HCT116 (cell line): Measurements from ENCODE around the gene MKNK1. TPM values are rescaled to one million over a fixed set of nuclear protein-coding genes. Genes with fewer than 3 reads are reported as not detected.

Experiments used
- ATAC-seq: fragments of 200-7000 bp; cut with Tn5 transposase; 2 replicates; pipeline ENCODE4 v1.9.1; 2020; ENCODE audit warnings: mild to moderate bottlenecking, moderate library complexity
- BruUV-seq: library from RNA; stranded (reverse); fragments of 400-500 nt; replicated peaks from 2 replicates; lab custom pipeline; 2021; lab: Mats Ljungman, UMichigan
- CTCF ChIA-PET: fragments of 300-600 bp; sonication (Branson Sonifier 250); formaldehyde crosslinking; loops from one replicate; lab custom pipeline; 2021; ENCODE audit warnings: antibody characterized with exemption; lab: Charles Lee
- POLR2A ChIA-PET: fragments of 300-600, 350-600 bp; sonication (Branson Sonifier 250); formaldehyde crosslinking; loops from one replicate; lab custom pipeline; 2021; ENCODE audit warnings: antibody characterized with exemption; lab: Charles Lee
- RAD21 ChIA-PET, 2 experiments: fragments of 300-600 bp; sonication (Branson Sonifier 250); formaldehyde crosslinking; loops; one replicate each; lab custom pipeline; 2023; ENCODE audit warnings: low total read pairs in 2 of 2; ENCODE audit not compliant: uncharacterized antibody in 2 of 2, unreplicated experiment in 2 of 2, low non-redundant PET in 1 of 2; lab: Charles Lee
- DNase-seq: peaks from one replicate; pipeline ENCODE4 v3.0.0-alpha.2; 2010; ENCODE audit warnings: low read depth, low spot score
- H2AFZ ChIP-seq: fragments of 200-600 bp; shearing (Covaris generic), sonication (generic); 2 replicates; pipeline ENCODE4 v1.6.1; 2017; ENCODE audit warnings: low read depth, mixed run types, mixed read lengths, antibody characterized with exemption, low read length; ENCODE audit not compliant: poor library complexity, severe bottlenecking
- H3K27ac ChIP-seq: 2 replicates; pipeline ENCODE4 v1.5.1; 2012; ENCODE audit warnings: low read depth, low read length
- H3K27me3 ChIP-seq: fragments of 200-600 bp; sonication (generic); 2 replicates; pipeline ENCODE4 v1.6.1; 2016; ENCODE audit warnings: mixed run types, low read length, mixed read lengths; ENCODE audit not compliant: insufficient read depth
- H3K36me3 ChIP-seq, 2 experiments: fragments of 200-500 bp in 1 of 2; fragments of 200-600 bp in 1 of 2; sonication (Bioruptor generic) in 1 of 2; sonication (generic) in 1 of 2; 2 replicates each; pipeline versions ENCODE4 v1.5.1 to v1.6.1; 2014 to 2016; ENCODE audit warnings: low read length in 2 of 2, inconsistent platforms in 1 of 2, mixed read lengths in 1 of 2, mixed run types in 1 of 2; ENCODE audit not compliant: insufficient read depth in 2 of 2, control insufficient read depth in 1 of 2
- H3K4me1 ChIP-seq, 2 experiments: fragments of 200-600 bp in 1 of 2; sonication (generic) in 1 of 2; 2 replicates each; pipeline versions ENCODE4 v1.5.1 to v1.6.1; 2012 to 2017; ENCODE audit warnings: low read length in 2 of 2, inconsistent platforms in 1 of 2, mild to moderate bottlenecking in 1 of 2, mixed read lengths in 1 of 2, mixed run types in 1 of 2, moderate library complexity in 1 of 2; ENCODE audit not compliant: insufficient read depth in 2 of 2, control insufficient read depth in 1 of 2
- H3K4me2 ChIP-seq: fragments of 200-600 bp; sonication (generic); 2 replicates; pipeline ENCODE4 v1.6.1; 2017; ENCODE audit warnings: mixed run types, low read length, mixed read lengths
- H3K4me3 ChIP-seq, 2 experiments: fragments of 200-600 bp in 1 of 2; sonication (generic) in 1 of 2; replicated peaks in 1 of 2; 2 replicates each; pipeline ENCODE4 v1.5.1; 2011 to 2016; ENCODE audit warnings: low read length in 2 of 2, control low read depth in 1 of 2, low read depth in 1 of 2, mild to moderate bottlenecking in 1 of 2, mixed read lengths in 1 of 2, mixed run types in 1 of 2
- H3K79me2 ChIP-seq: fragments of 200-600 bp; sonication (generic); 2 replicates; pipeline ENCODE4 v1.6.1; 2017; ENCODE audit warnings: mild to moderate bottlenecking, mixed run types, low read length, moderate library complexity, mixed read lengths; ENCODE audit not compliant: insufficient read depth
- H3K9ac ChIP-seq: fragments of 200-600 bp; sonication (generic); 2 replicates; pipeline ENCODE4 v1.6.1; 2016; ENCODE audit warnings: low read length, mixed read lengths
- H3K9me2 ChIP-seq: fragments of 200-600 bp; sonication (generic), shearing (Covaris generic); 2 replicates; pipeline ENCODE4 v1.6.1; 2017; ENCODE audit warnings: mixed run types, mild to moderate bottlenecking, moderate library complexity; ENCODE audit not compliant: insufficient read depth
- H3K9me3 ChIP-seq, 2 experiments: fragments of 200-500 bp in 1 of 2; fragments of 200-600 bp in 1 of 2; sonication (Bioruptor generic) in 1 of 2; sonication (generic) in 1 of 2; 2 replicates each; pipeline ENCODE4 v1.6.1; 2014 to 2017; ENCODE audit warnings: low read length in 2 of 2, mixed read lengths in 2 of 2, inconsistent platforms in 1 of 2, low read depth in 1 of 2, mild to moderate bottlenecking in 1 of 2, mixed run types in 1 of 2, moderate library complexity in 1 of 2; ENCODE audit not compliant: control insufficient read depth in 1 of 2, insufficient read depth in 1 of 2
- H4K20me1 ChIP-seq: fragments of 200-600 bp; sonication (generic), shearing (Covaris generic); 2 replicates; pipeline ENCODE4 v1.6.1; 2017; ENCODE audit warnings: mixed run types, mild to moderate bottlenecking, moderate library complexity; ENCODE audit not compliant: insufficient read depth
- CBX3 ChIP-seq: IDR thresholded peaks from 2 replicates; pipeline ENCODE4 v1.6.1; 2012; ENCODE audit warnings: low read depth
- CEBPB ChIP-seq: IDR thresholded peaks from 2 replicates; pipeline ENCODE4 v1.6.1; 2012; ENCODE audit warnings: low read depth
- EGR1 ChIP-seq: IDR thresholded peaks from 2 replicates; pipeline ENCODE4 v1.6.1; 2012; ENCODE audit warnings: low read depth
- EZH2phosphoT487 ChIP-seq: fragments of 200-600 bp; IDR thresholded peaks from 2 replicates; pipeline ENCODE4 v1.6.1; 2018; ENCODE audit warnings: antibody characterized with exemption, borderline replicate concordance
- JUND ChIP-seq: IDR thresholded peaks from 2 replicates; pipeline ENCODE4 v1.6.1; 2012
- POLR2A ChIP-seq: IDR thresholded peaks from 2 replicates; pipeline ENCODE4 v1.7.0; 2011; ENCODE audit warnings: borderline replicate concordance; ENCODE audit not compliant: insufficient read depth, insufficient read length; ENCODE audit errors: extremely low read depth
- POLR2AphosphoS5 ChIP-seq: IDR thresholded peaks from 2 replicates; pipeline ENCODE4 v1.6.1; 2011; ENCODE audit warnings: mild to moderate bottlenecking, low read depth, low read length, moderate library complexity
- SRF ChIP-seq: IDR thresholded peaks from 2 replicates; pipeline ENCODE4 v1.6.1; 2012; ENCODE audit warnings: low read depth
- ZFX ChIP-seq: fragments of 450-650 bp; IDR thresholded peaks from 2 replicates; pipeline ENCODE4 v1.6.1; 2017
- intact Hi-C: fragments of 100-400 bp; cut with micrococcal nuclease; formaldehyde crosslinking; loops from 2 replicates; pipeline ENCODE4 v1.10.0; 2022
- total RNA-seq: library from RNA; stranded (reverse); gene quantifications from one replicate; pipeline ENCODE4 v1.2.1, GENCODE V29; 2021; ENCODE audit not compliant: unreplicated experiment
- TF ChIP-seq, protein P1 (sequence below): IDR thresholded peaks from 2 replicates; pipeline ENCODE4 v1.6.1; 2012; ENCODE audit warnings: low read depth
- TF ChIP-seq, protein P2 (sequence below): IDR thresholded peaks from 2 replicates; pipeline ENCODE4 v1.6.1; 2012
- TF ChIP-seq, protein P3 (sequence below): IDR thresholded peaks from 2 replicates; pipeline ENCODE4 v1.6.1; 2012
- TF ChIP-seq, protein P4 (sequence below): IDR thresholded peaks from 2 replicates; pipeline ENCODE4 v1.6.1; 2011; ENCODE audit warnings: mild to moderate bottlenecking, low read length, moderate library complexity; ENCODE audit not compliant: insufficient replicate concordance; ENCODE audit errors: extremely low read depth

MKNK1 gene
- total RNA-seq, 1 experiment from 2014 or later, result 30.9 TPM

DNA sequence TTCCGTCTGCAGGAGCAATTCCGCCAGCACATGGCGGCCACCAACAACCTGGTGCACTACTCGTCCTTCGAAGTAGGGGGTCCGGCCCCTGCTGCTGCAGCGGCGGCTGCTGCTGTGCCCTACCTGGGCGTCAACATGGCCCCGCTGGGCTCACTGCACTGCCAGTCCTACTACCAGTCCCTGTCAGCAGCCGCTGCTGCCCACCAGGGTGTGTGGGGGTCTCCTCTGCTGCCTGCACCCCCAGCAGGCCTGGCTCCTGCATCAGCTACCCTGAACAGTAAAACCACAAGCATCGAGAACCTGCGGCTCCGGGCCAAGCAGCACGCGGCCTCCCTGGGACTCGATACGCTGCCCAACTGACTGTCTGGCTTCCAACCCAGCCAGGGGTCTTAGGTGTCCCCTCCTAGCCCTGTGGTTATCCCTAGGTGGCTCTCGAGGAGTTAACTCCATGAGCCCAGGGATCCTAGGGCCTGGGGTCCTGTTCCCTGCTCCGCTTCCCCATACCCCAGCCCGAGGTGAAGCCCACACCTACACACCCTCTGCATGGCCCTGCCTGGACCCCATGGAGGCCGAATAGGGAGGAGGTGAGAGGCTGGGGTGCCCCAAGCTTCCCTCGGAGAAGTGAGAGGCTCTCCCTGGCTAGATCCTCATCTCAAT is 91.8 kb downstream of the MKNK1 start:
- intact Hi-C loops, result no loop called here
- BruUV-seq, result no TSS peak
- no peak overlapping the region for H3K4me3 ChIP-seq
- ChIA-PET CTCF (interaction anchor here (1.8 kb wide), 1 partner anchor 10 kb away, joined by 4 read pairs; no protein-coding TSS in a partner anchor), RAD21 (no interaction called here), POLR2A (no interaction called here)
- no peaks in the 10 kb centered on the region for H3K9me3 ChIP-seq
- no peaks in the 10 kb centered on the region for H3K27me3 ChIP-seq
- no peak overlapping the region for H3K27ac ChIP-seq
- peaks cover 8 to 16% of the 10 kb centered on the region in 2 experiments for H3K4me1 ChIP-seq
- H3K79me2 ChIP-seq, result no peaks in the 10 kb centered on the region
- no peaks in the 10 kb centered on the region for H3K9me2 ChIP-seq
- H2AFZ ChIP-seq, result no peak overlapping the region
- H4K20me1 ChIP-seq, result no peaks in the 10 kb centered on the region
- DNase-seq (no peak), ATAC-seq (no peak)
- TF ChIP-seq JUND (no peak), EZH2phosphoT487 (no peak), EGR1 (no peak)
- H3K4me2 ChIP-seq, result no peak overlapping the region
- no peaks in the 10 kb centered on the region for H3K36me3 ChIP-seq
- H3K9ac ChIP-seq, result no peak overlapping the region

DNA sequence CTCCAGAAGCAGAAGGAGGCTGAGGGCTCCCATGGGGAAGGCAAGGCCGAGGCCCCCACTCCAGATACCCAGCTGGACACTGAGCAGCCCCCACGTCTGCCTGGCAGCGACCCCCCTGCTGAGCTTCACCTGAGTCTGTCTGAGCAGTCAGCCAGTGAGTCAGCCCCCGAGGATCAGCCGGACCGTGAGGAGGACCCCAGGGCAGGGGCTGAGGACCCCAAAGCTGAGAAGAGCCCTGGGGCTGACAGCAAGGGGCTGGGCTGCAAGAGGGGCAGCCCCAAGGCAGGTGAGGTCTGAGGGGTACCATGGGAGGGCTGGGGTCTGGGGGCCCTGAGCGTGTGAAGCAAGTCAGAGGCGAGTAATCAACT is 93.1 kb downstream of the MKNK1 start:
- H4K20me1 ChIP-seq, result no peaks in the 10 kb centered on the region
- TF ChIP-seq POLR2A (no peak), POLR2AphosphoS5 (no peak), ZFX (no peak), CBX3 (no peak), SRF (no peak), CEBPB (no peak)
- TF ChIP-seq, protein P1, sequence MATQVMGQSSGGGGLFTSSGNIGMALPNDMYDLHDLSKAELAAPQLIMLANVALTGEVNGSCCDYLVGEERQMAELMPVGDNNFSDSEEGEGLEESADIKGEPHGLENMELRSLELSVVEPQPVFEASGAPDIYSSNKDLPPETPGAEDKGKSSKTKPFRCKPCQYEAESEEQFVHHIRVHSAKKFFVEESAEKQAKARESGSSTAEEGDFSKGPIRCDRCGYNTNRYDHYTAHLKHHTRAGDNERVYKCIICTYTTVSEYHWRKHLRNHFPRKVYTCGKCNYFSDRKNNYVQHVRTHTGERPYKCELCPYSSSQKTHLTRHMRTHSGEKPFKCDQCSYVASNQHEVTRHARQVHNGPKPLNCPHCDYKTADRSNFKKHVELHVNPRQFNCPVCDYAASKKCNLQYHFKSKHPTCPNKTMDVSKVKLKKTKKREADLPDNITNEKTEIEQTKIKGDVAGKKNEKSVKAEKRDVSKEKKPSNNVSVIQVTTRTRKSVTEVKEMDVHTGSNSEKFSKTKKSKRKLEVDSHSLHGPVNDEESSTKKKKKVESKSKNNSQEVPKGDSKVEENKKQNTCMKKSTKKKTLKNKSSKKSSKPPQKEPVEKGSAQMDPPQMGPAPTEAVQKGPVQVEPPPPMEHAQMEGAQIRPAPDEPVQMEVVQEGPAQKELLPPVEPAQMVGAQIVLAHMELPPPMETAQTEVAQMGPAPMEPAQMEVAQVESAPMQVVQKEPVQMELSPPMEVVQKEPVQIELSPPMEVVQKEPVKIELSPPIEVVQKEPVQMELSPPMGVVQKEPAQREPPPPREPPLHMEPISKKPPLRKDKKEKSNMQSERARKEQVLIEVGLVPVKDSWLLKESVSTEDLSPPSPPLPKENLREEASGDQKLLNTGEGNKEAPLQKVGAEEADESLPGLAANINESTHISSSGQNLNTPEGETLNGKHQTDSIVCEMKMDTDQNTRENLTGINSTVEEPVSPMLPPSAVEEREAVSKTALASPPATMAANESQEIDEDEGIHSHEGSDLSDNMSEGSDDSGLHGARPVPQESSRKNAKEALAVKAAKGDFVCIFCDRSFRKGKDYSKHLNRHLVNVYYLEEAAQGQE, result no peak
- TF ChIP-seq, protein P2, sequence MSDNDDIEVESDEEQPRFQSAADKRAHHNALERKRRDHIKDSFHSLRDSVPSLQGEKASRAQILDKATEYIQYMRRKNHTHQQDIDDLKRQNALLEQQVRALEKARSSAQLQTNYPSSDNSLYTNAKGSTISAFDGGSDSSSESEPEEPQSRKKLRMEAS, result no peak
- TF ChIP-seq, protein P3, sequence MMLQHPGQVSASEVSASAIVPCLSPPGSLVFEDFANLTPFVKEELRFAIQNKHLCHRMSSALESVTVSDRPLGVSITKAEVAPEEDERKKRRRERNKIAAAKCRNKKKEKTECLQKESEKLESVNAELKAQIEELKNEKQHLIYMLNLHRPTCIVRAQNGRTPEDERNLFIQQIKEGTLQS, result no peak
- TF ChIP-seq, protein P4, sequence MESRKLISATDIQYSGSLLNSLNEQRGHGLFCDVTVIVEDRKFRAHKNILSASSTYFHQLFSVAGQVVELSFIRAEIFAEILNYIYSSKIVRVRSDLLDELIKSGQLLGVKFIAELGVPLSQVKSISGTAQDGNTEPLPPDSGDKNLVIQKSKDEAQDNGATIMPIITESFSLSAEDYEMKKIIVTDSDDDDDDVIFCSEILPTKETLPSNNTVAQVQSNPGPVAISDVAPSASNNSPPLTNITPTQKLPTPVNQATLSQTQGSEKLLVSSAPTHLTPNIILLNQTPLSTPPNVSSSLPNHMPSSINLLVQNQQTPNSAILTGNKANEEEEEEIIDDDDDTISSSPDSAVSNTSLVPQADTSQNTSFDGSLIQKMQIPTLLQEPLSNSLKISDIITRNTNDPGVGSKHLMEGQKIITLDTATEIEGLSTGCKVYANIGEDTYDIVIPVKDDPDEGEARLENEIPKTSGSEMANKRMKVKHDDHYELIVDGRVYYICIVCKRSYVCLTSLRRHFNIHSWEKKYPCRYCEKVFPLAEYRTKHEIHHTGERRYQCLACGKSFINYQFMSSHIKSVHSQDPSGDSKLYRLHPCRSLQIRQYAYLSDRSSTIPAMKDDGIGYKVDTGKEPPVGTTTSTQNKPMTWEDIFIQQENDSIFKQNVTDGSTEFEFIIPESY, result no peak
- TF ChIP-seq, all 23 proteins: peak for 0
- POLR2A ChIA-PET, result no interaction called here
- H3K9me2 ChIP-seq, result no peaks in the 10 kb centered on the region
- H2AFZ ChIP-seq, result no peak overlapping the region
- DNase-seq (no peak), ATAC-seq (no peak)
- H3K79me2 ChIP-seq, result no peaks in the 10 kb centered on the region
- no peaks in the 10 kb centered on the region for H3K36me3 ChIP-seq
- intact Hi-C loops, result no loop called here
- no peak overlapping the region for H3K9ac ChIP-seq
- peaks cover 0 to 3% of the 10 kb centered on the region in 2 experiments; a peak in 1 of 4 replicates for H3K4me1 ChIP-seq
- no peaks in the 10 kb centered on the region for H3K27me3 ChIP-seq
- H3K4me3 ChIP-seq, result no peak overlapping the region
- no peak overlapping the region for H3K27ac ChIP-seq
- H3K9me3 ChIP-seq, result no peaks in the 10 kb centered on the region
- RAD21 ChIA-PET, result interaction anchor here in 1 of 2 experiments (0.6 kb wide), 1 partner anchor 18 kb away, joined by 4 read pairs; no protein-coding TSS in a partner anchor
- CTCF ChIA-PET, result no interaction called here
- no peak overlapping the region for H3K4me2 ChIP-seq
- BruUV-seq, result no TSS peak
